Natural killer cell (primary cell): Measurements from ENCODE around the gene TPPP2. TPM values are rescaled to one million over a fixed set of nuclear protein-coding genes. Genes with fewer than 3 reads are reported as not detected.

ENCODE experiments used
- ATAC-seq, 3 donors: fragments of 150-1000 bp in 2 of 3; fragments of 200-7000 bp in 1 of 3; cut with Tn5 transposase; 1 replicate in 1 of 3; 2 replicates in 2 of 3; pipeline ENCODE4 v1.10.0; 2021; ENCODE audit warnings: mild to moderate bottlenecking in 2 of 3, moderate library complexity in 2 of 3
- DNase-seq, 2 donors: peaks; one replicate each; pipeline versions ENCODE4 v3.0.0 to v3.0.0-alpha.2; 2013 to 2021; ENCODE audit warnings: mixed read lengths in 1 of 2
- H3K27ac ChIP-seq: one replicate; pipeline ENCODE4 v1.5.1; 2013; ENCODE audit warnings: mild to moderate bottlenecking, low read length
- H3K27me3 ChIP-seq: one replicate; pipeline ENCODE4 v1.6.1; 2013; ENCODE audit warnings: low read length; ENCODE audit not compliant: control insufficient read depth, insufficient read depth
- H3K36me3 ChIP-seq: one replicate; pipeline ENCODE4 v1.6.1; 2013; ENCODE audit warnings: low read length; ENCODE audit not compliant: control insufficient read depth, insufficient read depth
- H3K4me1 ChIP-seq: one replicate; pipeline ENCODE4 v1.6.1; 2013; ENCODE audit warnings: low read length; ENCODE audit not compliant: control insufficient read depth, insufficient read depth
- H3K4me3 ChIP-seq: one replicate; pipeline ENCODE4 v1.5.1; 2013; ENCODE audit warnings: low read length
- H3K9me3 ChIP-seq: one replicate; pipeline ENCODE4 v1.6.1; 2013; ENCODE audit warnings: low read length; ENCODE audit not compliant: control insufficient read depth, insufficient read depth
- H3K27ac Mint-ChIP-seq, 2 donors: one replicate each; pipeline ENCODE4 v1.8.0; 2022; ENCODE audit warnings: mild to moderate bottlenecking in 2 of 2, mixed read lengths in 2 of 2, moderate library complexity in 1 of 2
- H3K27me3 Mint-ChIP-seq, 2 donors: one replicate each; pipeline ENCODE4 v1.8.0; 2022; ENCODE audit warnings: low read depth in 2 of 2, mixed read lengths in 2 of 2
- H3K36me3 Mint-ChIP-seq: one replicate; pipeline ENCODE4 v1.8.0; 2022; ENCODE audit warnings: mixed read lengths
- H3K4me1 Mint-ChIP-seq, 2 donors: one replicate each; pipeline ENCODE4 v1.8.0; 2022; ENCODE audit warnings: mixed read lengths in 2 of 2
- H3K4me3 Mint-ChIP-seq: one replicate; pipeline ENCODE4 v1.8.0; 2022; ENCODE audit warnings: mild to moderate bottlenecking, moderate library complexity, mixed read lengths
- H3K9me3 Mint-ChIP-seq, 2 donors: one replicate each; pipeline ENCODE4 v1.8.0; 2022; ENCODE audit warnings: mixed read lengths in 2 of 2
- WGBS: methylation state at CpG from one replicate; pipeline ENCODE4 v1.1.7; 2013; ENCODE audit warnings: missing lambda C conversion rate; ENCODE audit not compliant: insufficient coverage; 5-methylcytosine and 5-hydroxymethylcytosine counted together
- intact Hi-C: fragments of 100-400 bp; cut with micrococcal nuclease; formaldehyde crosslinking; loops from one replicate; pipeline ENCODE4 v1.14.2; 2022
- total RNA-seq, 4 donors: library from RNA; stranded (reverse); fragments of 120-200 nt in 1 of 4; gene quantifications; one replicate each; pipeline versions ENCODE4 v1.2.3 to v1.2.4, GENCODE V29; 2013 to 2022
- TF ChIP-seq, protein P1 (sequence below): fragments of 200-600 bp; IDR thresholded peaks from one replicate; pipeline ENCODE4 v1.8.0; 2022; ENCODE audit warnings: antibody characterized with exemption

TPPP2 gene
- total RNA-seq, 3 donors from 2014 or later (not counting 1 experiment from before 2014, with no cell fraction given), result not detected

GRCh38 chr14:20997564-20997963, 32.5 kb upstream of the TPPP2 start:
- intact Hi-C loops, result no loop called here
- ATAC-seq, result no peak
- Mint-ChIP-seq H3K4me1 (peaks cover 0 to 8% of the 10 kb centered on the region in 2 donors), H3K36me3 (peaks cover 19% of the 10 kb centered on the region), H3K27ac (no peak overlapping the region), H3K4me3 (no peak overlapping the region), H3K27me3 (no peaks in the 10 kb centered on the region), H3K9me3 (no peaks in the 10 kb centered on the region)
- H3K4me1 ChIP-seq, result no peaks in the 10 kb centered on the region
- TF ChIP-seq, protein P1, sequence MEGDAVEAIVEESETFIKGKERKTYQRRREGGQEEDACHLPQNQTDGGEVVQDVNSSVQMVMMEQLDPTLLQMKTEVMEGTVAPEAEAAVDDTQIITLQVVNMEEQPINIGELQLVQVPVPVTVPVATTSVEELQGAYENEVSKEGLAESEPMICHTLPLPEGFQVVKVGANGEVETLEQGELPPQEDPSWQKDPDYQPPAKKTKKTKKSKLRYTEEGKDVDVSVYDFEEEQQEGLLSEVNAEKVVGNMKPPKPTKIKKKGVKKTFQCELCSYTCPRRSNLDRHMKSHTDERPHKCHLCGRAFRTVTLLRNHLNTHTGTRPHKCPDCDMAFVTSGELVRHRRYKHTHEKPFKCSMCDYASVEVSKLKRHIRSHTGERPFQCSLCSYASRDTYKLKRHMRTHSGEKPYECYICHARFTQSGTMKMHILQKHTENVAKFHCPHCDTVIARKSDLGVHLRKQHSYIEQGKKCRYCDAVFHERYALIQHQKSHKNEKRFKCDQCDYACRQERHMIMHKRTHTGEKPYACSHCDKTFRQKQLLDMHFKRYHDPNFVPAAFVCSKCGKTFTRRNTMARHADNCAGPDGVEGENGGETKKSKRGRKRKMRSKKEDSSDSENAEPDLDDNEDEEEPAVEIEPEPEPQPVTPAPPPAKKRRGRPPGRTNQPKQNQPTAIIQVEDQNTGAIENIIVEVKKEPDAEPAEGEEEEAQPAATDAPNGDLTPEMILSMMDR, result no peak
- no peaks in the 10 kb centered on the region for H3K9me3 ChIP-seq
- H3K4me3 ChIP-seq, result no peak overlapping the region
- no peak for DNase-seq
- no peaks in the 10 kb centered on the region for H3K27me3 ChIP-seq
- H3K27ac ChIP-seq, result no peak overlapping the region
- peaks cover 44% of the 10 kb centered on the region for H3K36me3 ChIP-seq
- 83% methylated on average over 5 of the region's 6 CpGs for WGBS

GRCh38 chr14:20998139-20998538, 31.9 kb upstream of the TPPP2 start:
- Mint-ChIP-seq H3K9me3 (no peaks in the 10 kb centered on the region), H3K27me3 (no peaks in the 10 kb centered on the region), H3K27ac (no peak overlapping the region), H3K4me1 (peaks cover 0 to 8% of the 10 kb centered on the region in 2 donors), H3K4me3 (no peak overlapping the region), H3K36me3 (peaks cover 19% of the 10 kb centered on the region)
- Histone ChIP-seq H3K27me3 (no peaks in the 10 kb centered on the region), H3K36me3 (peaks cover 38% of the 10 kb centered on the region), H3K27ac (no peak overlapping the region), H3K4me3 (no peak overlapping the region), H3K9me3 (no peaks in the 10 kb centered on the region), H3K4me1 (no peaks in the 10 kb centered on the region)
- WGBS, result 100% methylated on average over 3 of the region's 3 CpGs
- intact Hi-C loops, result no loop called here
- TF ChIP-seq, protein P1, result no peak
- ATAC-seq, result no peak
- DNase-seq, result no peak

DNA sequence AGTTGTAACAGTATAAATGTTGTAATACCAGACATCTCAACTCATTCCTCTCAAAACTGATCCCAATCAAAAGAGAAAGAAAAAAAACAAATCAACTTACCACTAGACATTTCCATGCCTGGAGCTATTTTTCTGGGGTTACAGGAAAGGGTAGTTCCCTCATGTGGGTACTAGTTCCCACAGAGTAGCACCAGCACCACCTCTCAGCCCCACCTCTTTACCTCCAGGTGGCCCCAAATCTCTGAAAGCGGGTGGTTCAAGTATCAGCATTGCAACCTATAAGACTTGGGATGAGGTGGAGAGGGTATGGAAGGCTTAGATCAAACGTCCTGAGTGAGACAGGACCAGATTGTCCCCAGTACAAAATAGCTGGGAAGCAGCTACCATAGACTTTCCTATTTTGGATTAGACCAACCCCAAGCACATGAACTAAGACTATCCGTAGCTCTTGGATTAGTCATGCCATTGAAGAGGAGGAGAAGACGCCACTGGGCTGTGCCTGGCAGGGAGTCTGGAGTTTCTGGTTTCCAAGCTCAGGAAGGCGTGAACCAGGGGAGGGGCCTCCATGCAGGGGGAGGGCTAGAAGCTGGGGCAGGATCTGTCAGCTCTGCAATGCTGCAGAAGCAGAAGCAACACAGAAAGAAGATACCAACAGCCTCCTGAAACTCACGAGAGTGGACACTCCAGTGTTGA, 31.2 kb upstream of the TPPP2 start, which contains the start of gene SLC39A2:
TSS of gene SLC39A2 (plus strand) at position 620 of the 693 bp plus-strand sequence. CDS start 154 bp downstream, outside the sequence.
- intact Hi-C loops, result no loop called here
- H3K27me3 Mint-ChIP-seq, result no peaks in the 10 kb centered on the region
- no peak within 1 kb of the TSS for H3K27ac Mint-ChIP-seq
- TF ChIP-seq, protein P1, result no peak
- 87% methylated on average over 5 of the region's 6 CpGs for whole genome bisulfite sequencing
- DNase-seq (no peak), ATAC-seq (no peak)
- peaks cover 19% of the 10 kb centered on the region for H3K36me3 Mint-ChIP-seq
- H3K9me3 Mint-ChIP-seq, result no peaks in the 10 kb centered on the region
- no peak within 1 kb of the TSS for H3K4me3 Mint-ChIP-seq
- Histone ChIP-seq H3K9me3 (no peaks in the 10 kb centered on the region), H3K4me1 (no peaks in the 10 kb centered on the region), H3K4me3 (no peak within 1 kb of the TSS), H3K36me3 (peaks cover 35% of the 10 kb centered on the region), H3K27me3 (no peaks in the 10 kb centered on the region), H3K27ac (no peak within 1 kb of the TSS)
- H3K4me1 Mint-ChIP-seq, result peaks cover 0 to 6% of the 10 kb centered on the region in 2 donors

GRCh38 chr14:20999591-20999990, 30.4 kb upstream of the TPPP2 start:
- intact Hi-C loops, result no loop called here
- Histone ChIP-seq H3K27ac (no peak overlapping the region), H3K9me3 (no peaks in the 10 kb centered on the region), H3K36me3 (peaks cover 27% of the 10 kb centered on the region), H3K27me3 (no peaks in the 10 kb centered on the region), H3K4me1 (no peaks in the 10 kb centered on the region), H3K4me3 (no peak overlapping the region)
- Mint-ChIP-seq H3K36me3 (peaks cover 18% of the 10 kb centered on the region), H3K4me1 (peaks cover 0 to 4% of the 10 kb centered on the region in 2 donors), H3K9me3 (no peaks in the 10 kb centered on the region), H3K27ac (no peak overlapping the region), H3K4me3 (no peak overlapping the region), H3K27me3 (no peaks in the 10 kb centered on the region)
- DNase-seq (no peak), ATAC-seq (no peak)
- TF ChIP-seq, protein P1, result no peak
- 83% methylated on average over 4 of the region's 4 CpGs for WGBS
